ENCODE measurements around the gene PLEKHH1. TPM values are rescaled to one million over a fixed set of nuclear protein-coding genes. Genes with fewer than 3 reads are reported as not detected.
"Not testable (repeated sequence)": the region's sequence is repeated elsewhere in the genome, so short reads cannot be mapped to it uniquely, and the experiment has no call there.

PLEKHH1 gene
- total RNA-seq, 1 donor from 2014 or later, result 2.6 TPM

- DNase-seq (ENCODE audit: low spot score), result no peak
- intact Hi-C loops (cut with DNase I), result no loop called here
These were observed 43.3 kb downstream of the PLEKHH1 start for GRCh38 chr14:67576216-67576955.

- no peak for DNase-seq (ENCODE audit: low spot score)
- intact Hi-C loops (cut with DNase I), result no loop called here
These were observed 44.2 kb downstream of the PLEKHH1 start for GRCh38 chr14:67577181-67577808.

GRCh38 chr14:67577909-67578749 lies 45.0 kb downstream of the PLEKHH1 start:
- no peak for DNase-seq (ENCODE audit: low spot score)
- intact Hi-C loops (cut with DNase I), result no loop called here

- intact Hi-C loops (cut with DNase I), result no loop called here
- no peak for DNase-seq (ENCODE audit: low spot score)
These were observed 46.0 kb downstream of the PLEKHH1 start for GRCh38 chr14:67579040-67579439.

DNA sequence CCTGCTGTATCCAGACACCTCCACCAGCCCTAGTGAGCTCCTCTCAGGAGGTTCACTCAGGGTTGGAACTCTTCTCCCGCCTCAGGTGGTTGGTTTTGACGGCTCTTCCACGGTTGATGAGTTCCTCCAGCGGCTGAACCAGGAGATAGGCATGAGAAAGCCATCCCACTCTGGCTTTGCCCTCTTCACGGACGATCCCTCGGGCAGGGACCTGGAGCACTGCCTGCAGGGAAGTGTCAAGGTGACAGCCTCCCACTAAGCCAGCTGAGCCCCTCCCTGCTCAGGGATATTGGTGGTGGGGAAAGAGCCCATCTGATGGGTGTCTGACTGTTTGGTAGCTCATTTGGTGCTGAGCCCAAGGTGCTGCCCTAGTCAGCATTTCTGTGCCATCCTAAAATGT lies 46.5 kb downstream of the PLEKHH1 start:
- no peak for DNase-seq (ENCODE audit: low spot score)
- intact Hi-C loops (cut with DNase I), result loop anchor here (5.0 kb wide), 1 partner anchor 123 kb away; the partner anchor contains the start of gene RDH12

DNA sequence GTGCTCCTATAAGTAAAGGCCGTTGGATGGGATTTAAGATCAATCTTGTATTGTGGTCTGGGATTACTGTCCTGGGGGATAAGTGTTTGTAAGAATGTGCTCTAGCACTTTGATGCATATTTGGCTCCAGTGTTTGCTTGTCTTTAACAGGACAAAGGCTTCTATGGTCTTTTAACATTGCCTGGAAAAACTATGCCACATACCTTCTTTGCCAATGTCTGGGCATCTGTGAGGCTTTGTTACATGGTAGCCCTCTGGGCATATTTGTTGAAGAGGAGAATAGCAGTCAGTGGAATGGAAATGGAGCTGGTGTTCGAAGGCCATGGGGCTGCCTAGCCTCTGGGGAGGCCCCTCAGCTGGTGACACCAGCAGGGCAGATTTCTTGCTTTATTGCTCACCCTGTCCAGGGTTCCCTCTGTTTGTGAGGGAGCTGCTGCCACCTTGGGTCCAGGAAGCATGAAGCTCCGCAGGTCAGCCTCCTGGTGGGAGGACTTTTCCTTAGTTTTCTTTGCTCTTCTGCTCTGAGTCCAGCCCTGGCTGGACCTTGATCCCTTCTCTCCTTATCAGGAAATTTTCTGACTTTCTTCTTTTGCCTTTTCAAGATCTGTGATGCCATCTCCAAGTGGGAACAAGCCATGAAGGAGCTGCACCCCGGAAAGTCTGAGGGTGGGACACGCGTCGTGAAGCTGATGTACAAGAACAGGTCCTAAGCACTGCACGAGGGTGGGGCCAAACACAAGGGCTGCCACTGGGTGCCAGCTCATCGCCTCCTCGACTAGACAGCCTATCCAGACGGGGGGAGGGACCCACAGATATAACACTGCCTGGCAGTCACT lies 47.5 kb downstream of the PLEKHH1 start:
- intact Hi-C loops (cut with DNase I), result loop anchor here (5.0 kb wide), 1 partner anchor 122 kb away; the partner anchor contains the start of gene RDH12
- DNase-seq (ENCODE audit: low spot score), result no peak

DNA sequence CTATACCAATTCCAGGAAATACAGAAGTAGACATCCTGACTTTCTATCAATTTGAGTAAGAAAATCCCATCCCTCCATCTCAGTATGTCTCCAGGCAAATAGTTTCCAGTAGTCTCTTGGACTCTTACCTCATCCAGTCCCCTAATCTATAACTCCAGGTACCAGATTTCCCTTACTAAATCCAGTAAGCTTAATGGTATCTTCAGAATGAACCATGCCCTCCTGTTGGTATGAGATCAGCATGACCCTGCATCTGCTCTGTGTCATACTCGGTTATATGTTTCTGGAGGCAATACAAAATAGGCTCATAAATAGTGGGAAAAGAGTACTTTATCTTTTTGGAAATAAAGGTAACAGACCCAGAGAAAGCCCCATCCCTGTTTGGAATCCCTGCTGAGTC lies 48.6 kb downstream of the PLEKHH1 start:
- intact Hi-C loops (cut with DNase I), result loop anchor here (5.0 kb wide), 1 partner anchor 121 kb away; the partner anchor contains the start of gene RDH12
- DNase-seq (ENCODE audit: low spot score), result no peak

- intact Hi-C loops (cut with DNase I), result loop anchor here (5.0 kb wide), 1 partner anchor 120 kb away; the partner anchor contains the start of gene RDH12
These were observed 49.0 kb downstream of the PLEKHH1 start for GRCh38 chr14:67582061-67582460.

GRCh38 chr14:67583711-67584644 lies 50.9 kb downstream of the PLEKHH1 start:
- intact Hi-C loops (cut with DNase I), result loop anchor here (5.0 kb wide), 1 partner anchor 118 kb away; the partner anchor contains the start of gene RDH12
- no peak for DNase-seq (ENCODE audit: low spot score)

More at GRCh38 chr14:67582061-67582460, 49.0 kb downstream of the PLEKHH1 start:
- DNase-seq (ENCODE audit: low spot score), result no peak

GRCh38 chr14:67584978-67585377 lies 51.9 kb downstream of the PLEKHH1 start:
- intact Hi-C loops (cut with DNase I), result loop anchor here (5.0 kb wide), 1 partner anchor 117 kb away; the partner anchor contains the start of gene RDH12
- no peak for DNase-seq (ENCODE audit: low spot score)

GRCh38 chr14:67586369-67586768 lies 53.3 kb downstream of the PLEKHH1 start:
- intact Hi-C loops (cut with DNase I), result no loop called here
- no peak for DNase-seq (ENCODE audit: low spot score)

DNA sequence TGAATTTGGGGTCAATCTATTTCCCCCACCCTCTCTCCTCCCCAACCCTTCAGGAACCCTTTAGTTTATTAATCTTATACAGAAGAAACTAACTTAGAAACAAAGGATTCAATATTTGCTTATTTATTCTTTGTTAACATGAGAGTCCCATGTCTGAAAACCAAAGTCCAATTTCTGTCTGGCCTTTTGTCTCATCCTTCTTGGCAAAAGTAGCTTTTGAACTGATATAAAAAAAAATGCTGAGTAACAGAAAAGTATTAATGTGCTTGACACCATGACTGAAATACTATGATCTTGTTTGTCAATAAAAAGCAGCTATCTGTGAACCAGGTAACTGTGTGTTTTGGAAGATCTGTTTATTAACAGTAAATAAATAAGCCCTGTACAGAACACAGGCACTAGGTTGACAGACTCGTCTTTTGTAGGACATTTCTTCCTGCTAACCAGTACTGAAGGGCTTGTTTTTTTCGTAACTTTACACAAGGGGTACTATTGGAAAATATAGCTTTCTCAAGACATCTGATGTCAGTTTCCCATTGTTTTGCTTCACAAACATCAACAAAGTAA lies 56.2 kb downstream of the PLEKHH1 start:
- no peak for DNase-seq (ENCODE audit: low spot score)
- intact Hi-C loops (cut with DNase I), result no loop called here

- DNase-seq (ENCODE audit: low spot score); intact Hi-C loops (cut with DNase I): not testable (repeated sequence)
These were observed 60.6 kb downstream of the PLEKHH1 start for GRCh38 chr14:67593650-67594049.

DNA sequence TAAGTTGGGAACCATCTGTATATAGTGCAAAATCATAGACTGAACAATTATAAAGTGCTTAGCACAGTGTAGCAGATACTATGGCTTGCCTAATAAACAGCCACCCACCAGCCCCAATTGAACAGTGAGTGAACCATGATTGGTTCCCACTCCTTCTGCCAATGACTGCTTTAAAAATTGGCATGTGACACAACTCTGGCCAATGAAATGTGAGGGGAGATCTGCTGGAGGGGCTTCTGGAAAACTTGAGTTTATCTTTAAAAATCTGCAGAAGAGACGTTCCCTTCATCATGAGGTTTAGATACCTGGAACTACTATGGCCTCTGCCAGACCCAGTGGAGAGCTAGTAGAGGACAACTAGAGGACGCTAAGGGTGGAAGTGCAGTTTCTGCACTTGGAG lies 62.3 kb downstream of the PLEKHH1 start:
- no peak for DNase-seq (ENCODE audit: low spot score)

DNA sequence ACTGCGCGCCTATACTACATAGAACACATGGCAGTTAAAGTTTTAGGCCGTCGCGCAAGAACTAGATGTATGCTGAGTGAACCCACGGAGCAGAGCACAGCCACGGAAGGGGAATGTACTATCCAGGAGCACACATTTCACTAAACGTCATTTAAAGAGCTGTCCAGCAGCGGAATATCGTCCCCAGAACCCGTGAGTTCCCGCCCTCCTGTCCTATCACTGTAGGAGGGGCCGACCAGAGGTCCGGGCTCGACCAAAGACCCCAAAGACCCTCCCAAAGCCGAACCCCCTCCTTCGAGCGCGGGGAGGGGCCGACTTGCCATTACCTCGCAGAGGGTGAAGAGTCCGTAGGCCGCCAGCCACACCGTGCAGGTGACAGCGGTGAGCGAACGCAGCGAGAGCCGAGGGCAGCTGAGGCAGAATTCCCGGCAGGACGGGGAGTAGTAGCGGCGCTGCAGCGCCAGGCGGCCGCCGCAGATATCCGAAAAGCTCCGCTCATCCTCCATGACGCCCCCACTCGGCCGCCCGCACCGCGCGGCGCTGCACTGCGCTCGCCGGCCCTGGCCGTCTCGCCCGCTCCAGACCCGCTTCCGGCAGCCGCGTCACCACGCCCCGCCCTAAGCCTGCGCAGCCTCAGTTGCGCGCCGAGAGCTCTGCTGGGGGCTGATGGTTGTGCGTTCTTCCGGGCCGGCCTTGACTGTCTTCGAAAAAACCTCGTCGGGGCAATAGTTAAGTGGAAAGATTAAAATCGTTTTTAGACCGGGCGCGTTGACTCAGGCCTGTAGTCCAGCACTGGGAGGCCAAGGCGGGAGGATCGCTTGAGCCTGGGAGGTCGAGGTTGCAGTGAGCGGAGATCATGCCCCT lies 66.8 kb downstream of the PLEKHH1 start, which contains the start of gene PIGH:
Gene PIGH, minus strand, starts transcription at position 571 of the 864 bp plus-strand sequence. Its CDS starts 65 bp downstream, at position 506.
- intact Hi-C loops (cut with DNase I), result loop anchor here (1.0 kb wide), 1 partner anchor 74 kb away; the partner anchor contains the start of gene VTI1B
- peak; percentile 95 for DNase-seq (ENCODE audit: low spot score)

More for the DNA sequence above, 62.3 kb downstream of the PLEKHH1 start:
- intact Hi-C loops (cut with DNase I), result no loop called here

GRCh38 chr14:67600562-67600974 lies 67.5 kb downstream of the PLEKHH1 start:
- intact Hi-C loops (cut with DNase I), result loop anchor here (1.0 kb wide), 1 partner anchor 74 kb away; the partner anchor contains the start of gene VTI1B

More at GRCh38 chr14:67600562-67600974, 67.5 kb downstream of the PLEKHH1 start:
- DNase-seq (ENCODE audit: low spot score), result not testable (repeated sequence)

Measured in cardiac septum (tissue), 1 donor.